Measurements from ENCODE around the gene CMTM2.

DNA sequence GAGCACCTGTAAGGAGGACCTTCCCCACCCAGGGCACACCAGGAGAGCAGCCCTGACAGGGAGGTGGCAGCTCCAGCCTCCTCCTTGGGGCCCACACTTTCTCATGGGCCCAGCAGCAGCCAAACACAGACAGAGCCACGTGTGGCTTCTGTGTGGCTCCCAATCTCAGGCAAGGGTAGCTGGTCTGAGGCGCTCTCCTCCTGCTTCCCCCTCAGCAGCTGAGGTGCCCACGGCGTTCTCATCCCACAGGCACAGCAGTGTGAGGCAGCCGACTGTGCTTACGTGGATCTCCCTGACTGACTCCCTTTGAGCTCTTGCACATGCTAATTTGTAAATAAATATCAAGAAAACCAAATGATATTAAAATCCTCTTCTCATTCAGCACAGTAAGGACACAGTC, 56.1 kb downstream of the CMTM2 start:
- TF ChIP-seq, protein P1, sequence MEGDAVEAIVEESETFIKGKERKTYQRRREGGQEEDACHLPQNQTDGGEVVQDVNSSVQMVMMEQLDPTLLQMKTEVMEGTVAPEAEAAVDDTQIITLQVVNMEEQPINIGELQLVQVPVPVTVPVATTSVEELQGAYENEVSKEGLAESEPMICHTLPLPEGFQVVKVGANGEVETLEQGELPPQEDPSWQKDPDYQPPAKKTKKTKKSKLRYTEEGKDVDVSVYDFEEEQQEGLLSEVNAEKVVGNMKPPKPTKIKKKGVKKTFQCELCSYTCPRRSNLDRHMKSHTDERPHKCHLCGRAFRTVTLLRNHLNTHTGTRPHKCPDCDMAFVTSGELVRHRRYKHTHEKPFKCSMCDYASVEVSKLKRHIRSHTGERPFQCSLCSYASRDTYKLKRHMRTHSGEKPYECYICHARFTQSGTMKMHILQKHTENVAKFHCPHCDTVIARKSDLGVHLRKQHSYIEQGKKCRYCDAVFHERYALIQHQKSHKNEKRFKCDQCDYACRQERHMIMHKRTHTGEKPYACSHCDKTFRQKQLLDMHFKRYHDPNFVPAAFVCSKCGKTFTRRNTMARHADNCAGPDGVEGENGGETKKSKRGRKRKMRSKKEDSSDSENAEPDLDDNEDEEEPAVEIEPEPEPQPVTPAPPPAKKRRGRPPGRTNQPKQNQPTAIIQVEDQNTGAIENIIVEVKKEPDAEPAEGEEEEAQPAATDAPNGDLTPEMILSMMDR (IDR thresholded peaks at IDR 0.05; ENCODE audit: poor library complexity): no peak
- TF ChIP-seq EZH2 (IDR thresholded peaks at IDR 0.05; ENCODE audit: borderline replicate concordance): no peak
- TF ChIP-seq EZH2phosphoT487 (IDR thresholded peaks at IDR 0.05; ENCODE audit: low read depth, severe bottlenecking, unreplicated experiment): no peak

Data from hepatocyte (in vitro differentiated cells).